ENCODE data around the gene SEMA4F.

Gene SEMA4F

GRCh38 chr2:74690571-74690970 lies 36.5 kb downstream of the SEMA4F start:
- no peaks in the 10 kb centered on the region for H3K27me3 ChIP-seq (ENCODE audit: insufficient read depth, poor library complexity, severe bottlenecking)
- H3K27ac ChIP-seq (replicated peaks), result no peak overlapping the region
- H3K4me3 ChIP-seq (replicated peaks; ENCODE audit: insufficient read depth, low read length), result no peak overlapping the region
- peak; percentile 39 to 66 for DNase-seq (ENCODE audit: low read depth in 1 of 2, low spot score in 1 of 2)
- TF ChIP-seq CTCF (IDR thresholded peaks at IDR 0.05; ENCODE audit: insufficient read depth, low read length) (peak; percentile 70), SPI1 (IDR thresholded peaks at IDR 0.05; ENCODE audit: borderline replicate concordance, low read depth) (no peak)

- TF ChIP-seq CTCF (IDR thresholded peaks at IDR 0.05; ENCODE audit: insufficient read depth, low read length), result no peak
- no peak for TF ChIP-seq REST (IDR thresholded peaks at IDR 0.05; ENCODE audit: insufficient replicate concordance, low read depth)
- no peak for TF ChIP-seq SPI1 (IDR thresholded peaks at IDR 0.05; ENCODE audit: borderline replicate concordance, low read depth)
- TF ChIP-seq GABPA (IDR thresholded peaks at IDR 0.05; ENCODE audit: low read depth), result no peak
- no peak for TF ChIP-seq POLR2AphosphoS5 (IDR thresholded peaks at IDR 0.05; ENCODE audit: low read depth)
- Histone ChIP-seq H3K4me3 (replicated peaks; ENCODE audit: insufficient read depth, low read length) (no peak overlapping the region), H3K27me3 (ENCODE audit: insufficient read depth, poor library complexity, severe bottlenecking) (no peaks in the 10 kb centered on the region), H3K27ac (replicated peaks) (no peak overlapping the region)
- DNase-seq (ENCODE audit: low read depth in 1 of 2, low spot score in 1 of 2), result no peak
Observed at GRCh38 chr2:74691929-74692328, 37.9 kb downstream of the SEMA4F start.

- Histone ChIP-seq H3K27me3 (ENCODE audit: insufficient read depth, poor library complexity, severe bottlenecking) (no peaks in the 10 kb centered on the region), H3K27ac (replicated peaks) (no peak overlapping the region), H3K4me3 (replicated peaks; ENCODE audit: insufficient read depth, low read length) (no peak overlapping the region)
- no peak for DNase-seq (ENCODE audit: low read depth in 1 of 2, low spot score in 1 of 2)
- TF ChIP-seq GABPA (IDR thresholded peaks at IDR 0.05; ENCODE audit: low read depth), result no peak
- TF ChIP-seq SPI1 (IDR thresholded peaks at IDR 0.05; ENCODE audit: borderline replicate concordance, low read depth), result peak; percentile 73
Observed at GRCh38 chr2:74693213-74693612, 39.2 kb downstream of the SEMA4F start.

GRCh38 chr2:74693668-74694067 lies 39.6 kb downstream of the SEMA4F start:
- no peak for DNase-seq (ENCODE audit: low read depth in 1 of 2, low spot score in 1 of 2)
- TF ChIP-seq REST (IDR thresholded peaks at IDR 0.05; ENCODE audit: insufficient replicate concordance, low read depth) (no peak), CTCF (IDR thresholded peaks at IDR 0.05; ENCODE audit: insufficient read depth, low read length) (no peak), SPI1 (IDR thresholded peaks at IDR 0.05; ENCODE audit: borderline replicate concordance, low read depth) (no peak), GABPA (IDR thresholded peaks at IDR 0.05; ENCODE audit: low read depth) (no peak), POLR2AphosphoS5 (IDR thresholded peaks at IDR 0.05; ENCODE audit: low read depth) (no peak)
- Histone ChIP-seq H3K27me3 (ENCODE audit: insufficient read depth, poor library complexity, severe bottlenecking) (no peaks in the 10 kb centered on the region), H3K27ac (replicated peaks) (peak overlapping the region; percentile 40), H3K4me3 (replicated peaks; ENCODE audit: insufficient read depth, low read length) (no peak overlapping the region)
